ENCODE results near the gene NKIRAS2.
"Not testable (repeated sequence)": the region's sequence is repeated elsewhere in the genome, so short reads cannot be mapped to it uniquely, and the experiment has no call there.

The NKIRAS2 gene

DNA sequence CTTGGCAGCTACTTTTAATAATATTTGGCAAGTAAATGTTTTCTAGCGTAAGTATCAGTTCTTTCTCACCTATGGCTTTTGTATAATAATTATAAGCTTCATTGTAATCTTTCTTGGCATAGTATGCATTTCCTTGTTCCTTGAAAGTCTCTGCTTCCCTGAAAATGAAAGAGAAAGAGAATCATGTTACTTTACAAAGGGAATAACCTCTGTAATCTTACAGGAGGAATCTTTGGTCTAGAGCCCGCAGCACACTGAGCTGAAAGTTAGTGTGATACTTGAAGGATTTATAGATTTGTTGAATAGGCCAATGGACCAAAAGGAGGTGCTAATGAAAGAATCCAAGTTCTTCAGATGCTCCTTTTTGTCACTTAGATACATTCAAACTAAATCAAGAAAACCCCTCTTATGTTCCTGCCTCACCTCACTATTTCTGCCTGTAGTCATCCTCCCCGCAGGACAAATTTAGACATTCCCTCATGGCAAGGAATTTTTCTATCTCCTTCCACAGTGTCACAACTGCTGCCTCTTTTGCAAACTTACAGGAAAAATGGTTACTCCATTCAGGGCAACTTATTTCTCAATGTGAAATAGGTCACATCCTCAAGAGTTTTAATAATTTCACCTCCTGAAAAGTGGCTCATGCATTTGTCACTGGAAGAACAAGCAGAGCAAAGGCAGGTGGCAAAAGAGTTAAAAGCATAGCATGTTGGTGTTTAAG is 19.3 kb upstream of the NKIRAS2 start:
- no peak for DNase-seq

DNA sequence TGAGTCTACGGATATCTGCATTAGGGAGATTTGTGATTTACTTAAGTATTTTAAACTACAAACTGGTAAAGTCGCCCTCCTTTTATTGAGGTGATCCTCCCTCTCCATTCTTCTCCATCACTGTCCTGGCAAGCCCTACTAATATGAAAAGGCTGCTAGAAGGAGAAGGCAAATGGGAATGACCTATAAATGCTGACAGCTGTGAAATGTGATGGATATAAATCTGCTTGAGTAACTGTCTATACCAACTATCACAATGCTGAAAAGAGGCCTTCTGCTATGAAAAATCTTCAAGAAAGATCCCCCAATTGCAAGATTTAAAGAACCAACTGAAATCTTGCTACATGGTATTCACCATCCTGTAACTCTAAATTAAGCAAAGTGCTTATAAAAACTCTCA is 18.2 kb upstream of the NKIRAS2 start:
- no peak for DNase-seq

DNA sequence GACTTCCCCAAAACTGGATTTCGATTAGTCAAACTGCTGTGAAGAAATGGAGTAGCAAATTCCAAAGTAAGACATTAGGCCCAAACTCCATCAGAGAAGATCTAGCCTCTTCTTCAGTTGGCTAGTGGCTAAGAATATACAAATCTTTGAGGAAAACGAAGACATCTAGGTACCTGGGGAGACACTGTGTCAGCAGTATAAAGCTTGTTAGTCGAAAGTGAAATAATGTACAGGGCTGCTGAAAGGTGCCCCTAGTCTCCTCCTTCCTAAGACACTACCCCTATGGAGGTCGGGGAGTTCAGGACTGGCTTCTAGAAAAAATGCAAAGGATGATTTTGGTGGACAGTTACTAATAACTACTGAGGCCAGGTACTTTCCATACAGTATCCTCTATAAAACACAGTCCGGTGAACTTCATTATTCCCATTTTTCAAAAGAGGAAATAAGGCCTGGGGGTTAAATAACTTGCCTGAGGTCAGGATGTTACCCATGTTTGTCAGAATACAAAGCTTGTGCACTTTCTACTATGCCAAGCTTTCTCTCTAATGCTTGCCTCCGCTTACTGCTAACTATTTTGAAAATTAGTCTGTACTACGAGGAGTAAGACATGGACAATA is 17.6 kb upstream of the NKIRAS2 start:
- DNase-seq, result no peak

DNA sequence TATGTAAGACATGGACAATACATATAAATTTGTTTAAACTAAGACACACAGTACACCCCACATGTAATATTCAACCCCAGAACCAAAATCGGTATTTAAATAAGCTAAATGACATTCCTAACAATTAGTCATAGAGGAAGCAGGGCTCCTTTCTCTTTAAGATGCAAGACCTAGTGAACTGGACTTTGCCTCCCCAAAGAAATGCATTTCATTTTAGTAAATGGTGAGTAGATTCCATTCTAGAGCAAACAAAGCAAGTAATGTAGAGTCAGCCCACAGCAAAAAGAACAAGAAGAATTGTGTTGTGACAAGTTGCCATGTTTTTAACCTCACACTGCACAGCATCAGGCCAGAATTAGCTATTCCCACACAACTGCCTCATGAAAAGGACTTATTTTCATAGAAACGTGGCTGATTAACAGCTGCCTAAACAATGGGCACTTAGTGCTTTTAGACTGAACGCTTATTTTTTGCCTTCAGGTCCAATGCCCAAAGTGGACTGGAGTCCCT is 17.0 kb upstream of the NKIRAS2 start:
- DNase-seq, result no peak

DNA sequence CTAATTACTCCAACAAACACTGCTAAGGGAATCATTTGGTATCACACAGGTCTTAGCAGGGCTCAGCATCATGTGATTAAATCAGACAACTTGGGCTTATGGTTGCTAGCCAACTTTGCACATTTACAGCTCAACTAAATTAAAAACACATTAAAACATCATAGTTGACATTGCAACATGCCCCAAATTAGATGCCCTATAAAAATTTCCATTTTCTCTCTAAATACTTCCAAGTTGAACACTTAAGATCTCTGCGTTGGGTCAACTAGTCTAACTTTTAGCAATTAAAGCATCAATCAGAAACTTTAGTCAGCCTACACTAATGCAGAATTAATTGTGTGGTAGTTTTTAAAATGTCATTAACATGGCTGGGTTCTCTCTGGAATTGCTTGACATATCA is 14.7 kb upstream of the NKIRAS2 start:
- no peak for DNase-seq

DNA sequence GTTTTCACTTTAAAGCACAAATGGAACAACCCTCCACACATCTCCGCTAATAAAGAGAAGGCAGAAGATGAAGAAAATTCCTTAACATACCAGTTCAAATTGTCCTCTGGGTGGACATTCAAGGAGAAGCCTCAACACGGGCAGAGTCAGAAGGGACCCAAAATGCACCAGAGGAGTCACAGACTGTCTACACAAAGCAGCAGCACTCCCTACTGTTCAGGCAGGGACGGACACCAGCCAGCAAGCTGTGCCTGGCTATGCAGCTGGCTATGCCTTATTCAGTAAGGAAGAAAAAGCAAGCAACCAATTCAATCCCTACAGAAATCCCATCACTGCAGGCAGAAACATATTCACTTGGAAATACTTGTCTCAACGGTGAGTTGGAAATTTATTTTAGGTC is 10.7 kb upstream of the NKIRAS2 start:
- DNase-seq, result no peak

DNA sequence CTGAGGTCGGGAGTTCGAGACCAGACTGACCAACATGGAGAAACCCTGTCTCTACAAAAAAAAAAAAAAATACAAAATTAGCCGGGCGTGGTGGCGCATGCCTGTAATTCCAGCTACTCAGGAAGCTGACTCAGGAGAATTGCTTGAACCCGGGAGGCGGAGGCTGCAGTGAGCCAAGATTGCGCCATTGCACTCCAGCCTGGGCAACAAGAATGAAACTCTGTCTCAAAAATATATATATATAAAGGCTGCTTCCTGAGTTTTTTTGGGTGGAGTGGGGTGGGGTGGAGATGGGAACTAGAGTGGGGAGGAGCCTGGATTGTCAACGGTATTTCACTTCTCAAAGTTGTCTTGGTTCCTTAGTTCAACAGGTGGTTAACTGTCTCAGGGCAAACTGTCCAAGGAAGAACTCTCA is 9.6 kb upstream of the NKIRAS2 start:
- not testable (repeated sequence) for DNase-seq

DNA sequence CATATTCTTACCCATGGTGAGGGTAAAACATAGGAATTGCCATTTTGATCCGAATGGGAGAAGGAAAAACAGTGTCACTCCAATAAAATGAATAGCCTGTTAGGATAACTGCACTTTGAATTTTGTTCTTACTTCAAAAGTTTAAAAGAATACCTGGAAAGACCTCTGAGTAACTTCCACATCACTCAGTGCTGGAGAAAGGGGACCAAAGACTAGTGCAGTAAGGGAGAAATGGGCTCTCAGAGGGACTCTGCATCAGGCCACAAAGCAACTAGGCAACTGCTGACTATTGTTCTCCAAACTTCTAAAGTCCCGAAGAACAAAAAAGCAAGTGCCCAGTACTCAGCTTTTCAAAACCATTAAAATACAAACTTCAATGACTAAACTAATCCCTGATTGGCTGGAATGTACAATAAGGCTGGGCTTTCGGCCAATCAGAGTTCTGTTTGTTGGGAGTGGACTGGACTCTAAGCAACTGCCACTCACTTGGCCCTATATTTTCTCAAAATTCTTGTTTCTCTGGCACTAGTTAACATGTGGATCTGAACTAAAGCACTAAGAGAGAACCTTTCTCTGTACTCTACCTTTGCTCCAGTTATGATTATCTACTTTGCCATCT is 8.9 kb upstream of the NKIRAS2 start:
- DNase-seq, result no peak

DNA sequence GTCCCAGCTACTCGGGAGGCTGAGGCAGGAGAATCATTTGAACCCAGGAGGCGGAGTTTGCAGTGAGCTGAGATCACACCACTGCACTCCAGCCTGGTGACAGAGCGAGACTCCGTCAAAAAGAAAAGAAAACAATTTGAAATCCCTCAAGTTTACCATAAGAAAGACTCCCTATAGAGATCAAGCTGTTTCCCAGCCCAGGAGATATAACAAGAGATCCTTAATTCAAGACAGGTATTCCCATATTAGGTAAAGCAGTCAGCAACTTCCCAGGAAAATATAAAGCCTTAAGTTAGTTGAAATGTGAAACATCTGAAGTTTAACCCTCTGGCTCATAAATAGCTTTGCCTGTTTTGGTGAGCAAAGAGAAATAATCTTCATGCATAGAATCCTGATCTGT is 7.5 kb upstream of the NKIRAS2 start:
- not testable (repeated sequence) for DNase-seq

DNA sequence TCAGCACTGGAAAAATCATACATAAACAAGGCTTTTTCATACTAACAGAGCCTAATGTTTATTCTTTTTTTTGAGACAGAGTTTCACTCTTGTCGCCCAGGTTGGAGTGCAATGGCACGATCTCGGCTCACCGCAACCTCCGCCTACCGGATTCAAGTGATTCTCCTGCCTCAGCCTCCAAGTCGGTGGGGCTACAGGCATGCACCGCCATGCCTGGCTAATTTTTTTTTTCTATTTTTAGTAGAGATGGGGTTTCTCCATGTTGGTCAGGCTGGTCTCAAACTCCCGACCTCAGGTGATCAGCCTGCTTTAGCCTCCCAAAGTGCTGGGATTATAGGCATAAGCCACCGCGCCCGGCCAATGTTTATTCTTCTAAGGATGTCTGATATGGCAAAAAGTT is 6.2 kb upstream of the NKIRAS2 start:
- DNase-seq, result not testable (repeated sequence)

DNA sequence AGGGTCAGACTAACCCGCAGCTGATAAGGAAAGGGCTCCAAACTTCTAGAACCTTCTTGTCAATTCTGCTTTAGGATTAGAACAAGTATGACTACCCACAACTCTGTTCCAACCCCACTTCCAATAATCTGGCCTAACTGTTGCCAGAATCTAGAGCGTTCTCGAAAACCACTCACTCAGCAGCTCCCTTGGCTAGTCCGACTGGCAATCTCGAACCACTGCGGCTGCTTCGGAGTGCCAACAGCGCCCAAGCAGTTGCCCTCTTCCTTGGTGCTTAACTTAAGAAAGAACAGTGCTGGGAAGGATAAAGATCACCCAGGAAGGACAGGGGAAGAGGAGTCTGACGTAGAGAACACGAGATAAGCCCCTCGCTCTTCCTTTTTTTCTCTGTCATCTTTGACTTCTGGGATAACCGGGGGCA is 3.5 kb upstream of the NKIRAS2 start:
- DNase-seq, result peak in 2 of 3 experiments; percentile 47 to 59

DNA sequence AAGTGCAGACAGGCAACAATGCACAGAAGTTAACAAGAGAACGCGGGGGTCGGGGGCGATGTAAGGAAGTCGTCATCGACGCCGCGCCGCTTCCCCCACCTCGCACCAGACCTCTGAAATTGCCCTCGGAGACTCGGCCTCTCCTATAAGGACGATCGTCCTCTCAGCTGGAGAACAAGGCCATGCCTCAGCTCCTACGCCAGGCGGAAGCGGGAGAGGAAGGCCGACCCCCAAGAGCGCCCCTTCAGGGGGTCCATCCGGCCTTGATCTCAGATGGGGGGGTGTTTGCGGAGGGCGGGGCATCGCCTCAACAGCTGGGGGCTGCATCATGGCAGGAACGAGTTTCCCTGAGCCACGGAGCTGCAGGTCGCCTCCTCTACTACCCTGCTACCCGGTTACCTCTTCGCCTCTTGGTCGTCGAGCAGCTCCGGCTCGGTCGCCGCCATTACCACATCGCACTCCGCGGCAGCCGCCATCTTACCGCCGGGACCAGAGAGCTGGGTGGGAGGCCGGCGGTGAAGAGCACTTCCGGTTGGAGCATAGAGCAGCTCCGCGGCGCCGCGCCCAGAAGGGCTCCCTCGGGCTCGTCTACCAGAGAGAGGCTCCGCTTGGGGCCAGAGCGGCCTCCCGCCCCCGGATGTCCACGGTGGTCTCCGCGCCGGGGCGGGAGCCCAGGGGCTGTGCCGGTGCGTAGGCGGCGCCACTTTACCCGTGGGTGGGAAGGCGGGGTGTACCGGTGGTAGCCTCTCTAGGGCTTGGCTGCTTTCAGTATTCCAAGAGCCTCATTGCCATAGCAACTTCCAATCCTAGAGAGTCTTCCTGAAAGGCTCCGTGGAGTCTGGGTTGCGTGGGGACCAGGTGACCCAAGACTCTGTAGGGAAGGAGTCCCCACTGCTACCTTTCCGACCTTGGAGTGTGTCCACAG is 2.7 kb upstream of the NKIRAS2 start, which contains the start of gene DNAJC7:
Gene DNAJC7 (minus strand): TSS at position 499 of the 925 bp plus-strand sequence. CDS start 23 bp downstream, at position 476.
- DNase-seq, result peak; percentile 91 to 97 (median 96)

DNA sequence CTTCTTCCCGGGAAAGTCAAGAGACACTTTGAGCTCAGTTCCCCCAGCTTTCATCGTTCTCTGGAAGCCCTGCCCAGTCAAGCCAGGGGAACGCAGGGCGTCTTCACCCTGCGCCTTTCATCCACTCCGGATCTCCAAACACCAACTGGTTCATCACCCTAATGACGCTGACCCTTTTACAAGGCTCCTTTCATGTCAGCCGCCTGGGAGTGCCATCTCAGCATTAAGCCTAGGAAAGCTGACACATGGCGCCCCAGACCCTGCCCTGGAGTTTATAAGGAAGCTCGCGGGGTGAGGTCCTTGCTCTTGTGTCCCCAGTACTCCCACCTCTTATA is 2.1 kb upstream of the NKIRAS2 start:
- no peak for DNase-seq

DNA sequence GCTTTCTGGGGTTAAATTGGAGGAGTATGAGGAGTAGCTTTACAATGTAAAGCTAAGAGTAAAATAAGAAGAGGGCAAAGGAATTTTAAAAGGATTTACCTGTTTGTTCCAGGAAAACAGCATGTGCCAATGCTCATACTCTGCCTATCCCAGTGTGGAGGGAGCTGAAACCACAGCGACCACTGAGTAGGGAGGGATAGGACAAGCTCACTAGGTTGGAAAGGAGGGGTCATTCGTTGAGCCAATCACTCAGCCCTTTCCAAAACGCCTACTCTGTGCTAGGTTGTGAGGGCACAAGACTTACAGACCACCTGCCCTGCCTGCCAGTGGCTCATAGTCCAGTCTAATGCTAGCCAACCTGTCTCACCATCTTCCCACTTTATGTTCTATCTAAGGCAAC is 1.6 kb upstream of the NKIRAS2 start:
- no peak for DNase-seq

DNA sequence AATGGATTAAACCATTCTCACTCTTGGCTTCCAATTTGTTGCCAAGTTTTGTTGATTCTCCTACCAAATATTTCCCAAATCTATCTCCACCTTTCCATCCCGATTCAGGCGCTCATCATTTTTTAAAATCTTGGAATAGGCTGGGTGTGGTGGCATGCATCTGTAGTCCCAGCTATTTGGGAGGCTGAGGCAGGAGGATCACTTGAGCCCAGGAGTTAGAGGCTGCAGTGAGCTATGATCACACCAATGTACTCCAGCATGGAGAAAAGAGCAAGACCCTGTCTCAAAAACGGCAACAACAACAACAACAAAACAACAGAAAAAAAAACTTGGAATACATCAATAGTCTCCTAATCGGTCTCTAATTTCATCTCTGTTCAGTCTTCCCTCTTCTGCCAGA is 902 bp upstream of the NKIRAS2 start:
- DNase-seq, result no peak

DNA sequence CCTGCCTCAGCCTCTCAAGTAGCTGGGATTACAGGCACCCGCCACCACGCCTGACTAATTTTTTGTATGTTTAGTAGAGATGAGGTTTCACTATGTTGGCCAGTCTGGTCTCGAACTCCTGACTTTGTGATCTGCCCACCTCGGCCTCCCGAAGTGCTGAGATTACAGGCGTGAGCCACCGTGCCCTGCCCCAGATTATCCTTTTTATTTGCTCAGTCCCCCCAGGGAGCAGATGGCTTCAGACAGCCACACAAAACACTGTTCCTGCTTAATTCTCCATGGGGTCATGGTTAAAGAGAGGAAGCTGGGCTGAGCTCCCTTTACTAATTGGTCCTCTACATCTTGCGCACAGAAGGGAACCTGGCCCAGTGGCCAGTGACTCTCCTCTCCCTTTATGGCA is 955 bp downstream of the NKIRAS2 start:
- not testable (repeated sequence) for DNase-seq

DNA sequence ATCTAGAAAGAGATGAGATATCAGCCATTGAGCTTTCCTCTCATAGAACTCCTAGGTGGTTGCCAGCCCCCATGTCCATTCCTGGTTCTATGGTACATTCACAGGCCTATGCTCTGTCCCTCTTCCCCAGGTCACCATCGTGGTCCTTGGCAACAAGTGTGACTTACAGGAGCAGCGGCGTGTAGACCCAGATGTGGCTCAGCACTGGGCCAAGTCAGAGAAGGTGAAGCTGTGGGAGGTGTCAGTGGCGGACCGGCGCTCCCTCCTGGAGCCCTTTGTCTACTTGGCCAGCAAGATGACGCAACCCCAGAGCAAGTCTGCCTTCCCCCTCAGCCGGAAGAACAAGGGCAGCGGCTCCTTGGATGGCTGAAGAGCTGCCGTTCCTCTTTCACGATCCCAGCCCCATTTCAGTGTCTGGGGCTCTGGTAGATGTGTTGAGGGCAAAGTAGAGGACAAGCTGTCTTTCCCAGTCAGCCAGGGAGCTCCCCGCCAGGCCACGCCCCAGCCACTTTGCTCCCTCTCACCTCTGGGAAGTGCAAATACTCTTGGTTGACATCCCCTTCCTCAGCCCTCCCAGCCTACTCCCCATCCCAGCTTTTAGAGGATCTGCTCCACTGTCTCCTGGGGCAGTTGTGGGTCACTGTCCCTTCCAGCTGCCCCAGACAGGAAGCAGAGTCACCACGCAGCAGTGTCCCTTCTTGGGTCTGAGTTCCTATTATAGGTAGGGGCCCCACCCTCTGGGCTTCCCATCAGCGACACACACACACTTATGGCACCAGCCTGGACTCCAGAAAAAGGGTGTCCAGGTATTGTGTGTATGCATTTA is 3.8 kb downstream of the NKIRAS2 start:
- no peak for DNase-seq

DNA sequence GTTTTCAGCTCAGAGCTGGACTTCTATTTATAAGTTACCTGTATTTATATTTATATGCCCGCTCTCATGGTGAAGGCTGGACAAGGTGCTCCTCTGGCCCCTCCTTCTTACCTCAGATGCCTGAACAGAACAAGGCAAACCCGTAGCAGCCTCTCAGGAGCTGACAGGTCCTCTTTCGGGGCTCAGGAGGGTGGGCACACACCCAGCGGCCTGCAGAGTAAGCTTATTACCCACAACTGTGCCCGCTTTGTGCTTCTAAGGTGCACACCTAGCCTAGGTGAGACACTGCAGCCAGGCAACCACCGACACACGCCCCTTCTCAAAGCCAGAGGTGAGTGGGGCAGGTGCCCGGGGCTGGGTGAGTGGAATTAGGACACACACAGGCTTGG is 5.3 kb downstream of the NKIRAS2 start:
- DNase-seq, result no peak

DNA sequence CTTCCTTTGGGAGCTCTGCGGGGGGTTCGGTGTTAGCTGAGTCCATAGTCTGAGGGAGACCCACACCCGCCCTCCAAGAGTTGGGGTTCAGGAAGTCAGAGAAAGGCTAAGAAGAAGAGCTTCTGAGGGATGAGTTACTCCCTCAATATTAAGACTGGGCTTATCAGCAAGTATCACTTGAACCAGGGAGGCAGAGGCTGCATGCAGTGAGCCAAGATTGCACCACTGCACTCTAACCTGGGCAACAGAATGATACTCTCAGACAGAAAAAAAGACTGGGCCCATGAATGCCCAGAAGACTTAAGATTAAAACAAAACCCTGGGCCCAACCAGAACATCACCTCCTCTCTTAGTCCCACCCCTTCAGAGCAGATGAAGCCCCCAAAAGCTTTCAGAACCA is 6.0 kb downstream of the NKIRAS2 start:
- no peak for DNase-seq

DNA sequence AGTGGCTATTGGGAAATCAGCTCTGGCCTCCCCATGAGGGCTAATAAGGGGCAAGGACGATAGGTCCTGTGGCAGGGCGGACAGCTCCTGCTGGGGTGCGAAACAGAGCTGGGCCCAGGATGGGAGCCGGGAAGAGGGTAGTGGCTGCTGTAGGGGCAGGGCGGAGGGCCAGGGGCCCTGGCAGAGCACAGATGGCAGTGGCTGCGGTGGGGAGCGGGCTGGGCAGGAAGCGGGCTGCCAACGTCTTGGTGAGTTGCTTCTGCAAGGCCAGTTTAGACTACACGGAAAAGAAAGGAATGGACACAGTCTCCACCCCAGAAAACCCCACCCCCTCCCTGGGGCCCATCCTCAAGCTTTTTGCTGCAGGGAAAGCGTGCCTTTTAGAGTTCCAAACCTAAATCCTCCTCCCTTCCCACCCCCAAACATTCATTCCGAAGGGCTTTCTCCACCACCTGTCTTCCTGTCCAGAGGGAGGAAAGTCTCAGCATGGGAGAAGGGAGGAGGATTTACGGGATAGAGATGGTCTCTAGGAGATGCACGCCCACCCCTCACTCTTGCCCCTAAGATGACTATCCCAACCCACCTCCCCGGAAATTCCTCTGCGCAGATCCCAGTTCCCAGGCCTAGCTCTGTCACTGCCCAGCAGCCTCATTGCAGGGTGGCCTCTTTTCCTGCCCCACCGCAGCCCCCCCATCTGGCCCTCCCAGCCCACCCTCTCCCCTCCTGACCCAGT is 7.1 kb downstream of the NKIRAS2 start:
- no peak for DNase-seq

DNA sequence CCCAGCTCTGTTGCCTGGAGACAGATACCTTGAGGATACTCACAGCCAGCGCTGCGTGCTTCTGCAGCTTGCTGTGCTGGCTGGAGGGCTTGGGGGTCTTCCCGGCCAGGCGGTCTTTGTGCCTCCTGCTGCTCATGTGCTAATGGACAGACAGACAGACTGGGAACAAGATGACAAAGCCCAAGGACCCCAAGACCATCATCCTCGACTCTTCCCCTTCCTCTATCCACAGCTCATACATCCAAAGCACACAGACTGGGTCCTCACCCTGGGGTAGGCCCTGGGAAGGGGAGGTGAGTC is 7.7 kb downstream of the NKIRAS2 start:
- DNase-seq, result no peak

Measured in NCI-H1417 (cell line).